BLaER1 (cell line): Measurements from ENCODE around the gene IGF2BP1.
"Not testable (repeated sequence)": the region's sequence is repeated elsewhere in the genome, so short reads cannot be mapped to it uniquely, and the experiment has no call there.

Source experiments
- H3K27ac ChIP-seq: shearing (Covaris generic); formaldehyde crosslinking; 2 replicates; pipeline ENCODE4 v1.8.1; 2022
- H3K27me3 ChIP-seq: shearing (Covaris generic); formaldehyde crosslinking; 2 replicates; pipeline ENCODE4 v1.8.1; 2022
- H3K36me3 ChIP-seq: shearing (Covaris generic); formaldehyde crosslinking; 2 replicates; pipeline ENCODE4 v1.8.1; 2022
- H3K4me1 ChIP-seq: shearing (Covaris generic); formaldehyde crosslinking; 2 replicates; pipeline ENCODE4 v1.8.1; 2022
- H3K4me2 ChIP-seq: shearing (Covaris generic); formaldehyde crosslinking; 2 replicates; pipeline ENCODE4 v1.8.1; 2022
- H3K4me3 ChIP-seq: shearing (Covaris generic); formaldehyde crosslinking; 2 replicates; pipeline ENCODE4 v1.8.1; 2022
- H3K9ac ChIP-seq: shearing (Covaris generic); formaldehyde crosslinking; 2 replicates; pipeline ENCODE4 v1.8.1; 2022
- H3K9me3 ChIP-seq: shearing (Covaris generic); formaldehyde crosslinking; 2 replicates; pipeline ENCODE4 v1.8.1; 2022
- H4K20me1 ChIP-seq: shearing (Covaris generic); formaldehyde crosslinking; 2 replicates; pipeline ENCODE4 v1.8.1; 2022
- Cebpa-rat ChIP-seq: shearing (Covaris generic); IDR thresholded peaks from 2 replicates; pipeline ENCODE4 v1.8.1; 2022

Gene IGF2BP1

DNA sequence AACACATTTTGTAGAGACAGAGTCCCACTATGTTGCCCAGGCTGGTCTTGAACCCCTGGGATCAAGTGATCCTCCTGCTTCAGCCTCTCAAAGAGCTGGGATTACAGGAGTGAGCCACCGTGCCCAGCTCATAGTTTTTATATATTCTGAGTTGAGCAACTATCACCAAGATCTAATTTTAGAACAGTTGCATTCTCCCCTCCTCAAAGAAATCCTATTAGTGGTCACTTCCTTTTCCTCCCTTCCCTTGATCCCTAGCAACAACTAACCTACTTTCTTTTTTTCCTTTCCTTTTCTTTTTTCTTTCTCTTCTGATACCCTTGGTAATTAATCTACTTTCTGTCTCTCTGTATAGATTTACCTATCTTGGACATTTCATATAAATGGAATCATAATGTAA is 73.9 kb downstream of the IGF2BP1 start:
- Histone ChIP-seq H3K4me3 (no peak overlapping the region), H3K36me3 (no peaks in the 10 kb centered on the region), H3K4me1 (peaks cover 13% of the 10 kb centered on the region), H3K27me3 (no peaks in the 10 kb centered on the region), H4K20me1 (no peaks in the 10 kb centered on the region), H3K9me3 (no peaks in the 10 kb centered on the region), H3K4me2 (peak overlapping the region; percentile 9; the same call in 1 of the 2 replicates), H3K9ac (no peak overlapping the region), H3K27ac (no peak overlapping the region)
- TF ChIP-seq Cebpa-rat = no peak

DNA sequence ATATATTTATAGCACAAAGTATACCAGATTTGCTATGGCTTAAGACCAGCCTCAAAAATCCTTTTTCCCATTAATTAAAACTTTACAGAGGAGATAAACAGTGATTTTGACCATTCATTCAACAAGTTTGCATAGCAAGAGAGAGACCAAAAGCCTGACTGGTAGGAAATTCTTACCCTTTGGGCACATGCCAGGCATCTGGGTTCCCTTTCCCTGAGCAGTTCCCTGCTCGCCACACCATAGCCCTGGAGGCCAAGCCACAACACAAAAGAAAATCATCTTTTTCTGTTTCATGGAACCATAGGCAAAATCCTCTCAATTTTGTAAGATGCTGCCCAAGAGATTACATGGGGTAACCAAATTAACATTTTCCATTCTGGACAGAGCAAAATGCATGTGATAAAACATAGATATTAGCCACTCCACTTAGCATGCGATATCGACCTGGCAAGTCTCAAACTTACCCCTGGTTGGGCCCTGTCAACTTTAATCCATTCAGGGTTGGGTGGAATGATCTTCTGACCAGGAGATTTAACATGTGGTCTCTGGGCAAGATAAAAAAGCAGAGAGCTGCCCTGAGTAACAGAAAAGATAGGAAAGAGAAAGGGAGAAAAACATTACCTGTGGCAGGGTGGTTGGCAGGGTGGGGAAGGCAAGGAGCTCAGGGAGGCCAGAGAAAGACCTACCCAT is 77.8 kb downstream of the IGF2BP1 start:
- no peaks in the 10 kb centered on the region for H4K20me1 ChIP-seq

DNA sequence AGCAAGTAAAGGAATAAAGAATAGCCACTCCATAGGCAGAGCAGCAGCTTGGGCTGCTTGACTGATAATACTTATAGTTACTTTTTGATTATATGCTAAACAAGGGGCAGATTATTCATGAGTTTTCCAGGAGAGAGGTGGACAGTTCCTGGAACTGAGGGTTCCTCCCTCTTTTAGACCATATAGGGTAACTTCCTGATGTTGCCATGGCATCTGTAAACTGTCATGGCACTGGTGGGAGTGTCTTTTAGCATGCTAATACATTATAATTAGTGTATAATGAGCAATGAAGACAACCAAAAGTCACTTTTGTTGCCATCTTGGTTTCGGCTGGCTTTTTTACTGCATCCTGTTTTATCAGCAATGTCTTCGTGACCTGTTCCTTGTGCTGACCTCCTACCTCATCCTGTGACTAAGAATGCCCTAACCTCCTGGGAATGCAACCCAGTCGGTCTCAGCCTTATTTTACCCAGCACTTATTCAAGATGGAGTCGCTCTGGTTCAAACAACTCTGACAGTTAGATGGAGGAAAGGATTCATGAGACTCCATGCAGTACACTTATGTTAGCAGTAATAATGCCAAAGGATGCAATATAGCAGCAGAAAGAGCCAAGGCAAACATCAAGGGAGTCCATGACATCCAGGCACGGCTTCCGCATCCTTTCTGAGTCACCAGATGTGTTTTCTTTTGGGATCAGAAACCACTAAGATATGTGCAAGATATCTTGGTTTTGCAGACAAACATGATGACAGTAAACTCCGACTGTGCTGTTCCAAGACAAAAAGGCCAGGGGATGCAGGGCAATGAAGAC is 79.6 kb downstream of the IGF2BP1 start:
- H3K4me3 ChIP-seq = no peak overlapping the region
- no peak for TF ChIP-seq Cebpa-rat
- H3K4me1 ChIP-seq = no peaks in the 10 kb centered on the region
- no peak overlapping the region for H3K9ac ChIP-seq
- H3K36me3 ChIP-seq = no peaks in the 10 kb centered on the region
- H3K9me3 ChIP-seq = no peaks in the 10 kb centered on the region
- H3K4me2 ChIP-seq = no peak overlapping the region
- H3K27ac ChIP-seq = no peak overlapping the region
- H3K27me3 ChIP-seq = no peaks in the 10 kb centered on the region
- no peaks in the 10 kb centered on the region for H4K20me1 ChIP-seq

More for the DNA sequence above, 77.8 kb downstream of the IGF2BP1 start:
- Histone ChIP-seq H3K4me2 (no peak overlapping the region), H3K27me3 (no peaks in the 10 kb centered on the region), H3K36me3 (no peaks in the 10 kb centered on the region), H3K4me3 (no peak overlapping the region), H3K27ac (no peak overlapping the region), H3K4me1 (0 out of 2 replicates have a peak, but pooled peaks cover 6% of the 10 kb centered on the region), H3K9ac (no peak overlapping the region), H3K9me3 (no peaks in the 10 kb centered on the region)
- TF ChIP-seq Cebpa-rat = no peak

DNA sequence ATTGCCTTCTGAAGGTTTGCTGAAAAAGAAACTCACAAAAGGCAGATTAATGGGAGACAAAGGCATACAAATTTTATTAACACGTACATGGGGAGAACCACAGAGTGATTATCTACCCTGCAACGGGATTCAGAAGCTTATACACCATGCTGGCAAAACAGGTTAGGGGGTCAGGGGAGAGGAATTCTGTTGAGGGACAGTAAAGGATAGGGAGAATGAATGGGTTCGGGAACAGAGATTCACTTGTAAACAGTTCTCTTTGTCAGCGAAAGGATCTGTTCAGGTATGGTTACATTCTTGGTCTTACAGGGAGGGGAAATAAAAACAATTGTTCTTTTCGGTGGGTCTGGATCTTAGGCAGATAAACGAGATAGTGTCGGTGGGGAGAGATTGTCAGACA is 81.1 kb downstream of the IGF2BP1 start:
- H3K27ac ChIP-seq = no peak overlapping the region
- H3K27me3 ChIP-seq = no peaks in the 10 kb centered on the region
- H4K20me1 ChIP-seq = no peaks in the 10 kb centered on the region
- no peak overlapping the region for H3K9ac ChIP-seq
- no peaks in the 10 kb centered on the region for H3K36me3 ChIP-seq
- H3K4me3 ChIP-seq = no peak overlapping the region
- TF ChIP-seq Cebpa-rat = no peak
- H3K4me1 ChIP-seq = no peaks in the 10 kb centered on the region
- H3K4me2 ChIP-seq = no peak overlapping the region
- no peaks in the 10 kb centered on the region for H3K9me3 ChIP-seq

DNA sequence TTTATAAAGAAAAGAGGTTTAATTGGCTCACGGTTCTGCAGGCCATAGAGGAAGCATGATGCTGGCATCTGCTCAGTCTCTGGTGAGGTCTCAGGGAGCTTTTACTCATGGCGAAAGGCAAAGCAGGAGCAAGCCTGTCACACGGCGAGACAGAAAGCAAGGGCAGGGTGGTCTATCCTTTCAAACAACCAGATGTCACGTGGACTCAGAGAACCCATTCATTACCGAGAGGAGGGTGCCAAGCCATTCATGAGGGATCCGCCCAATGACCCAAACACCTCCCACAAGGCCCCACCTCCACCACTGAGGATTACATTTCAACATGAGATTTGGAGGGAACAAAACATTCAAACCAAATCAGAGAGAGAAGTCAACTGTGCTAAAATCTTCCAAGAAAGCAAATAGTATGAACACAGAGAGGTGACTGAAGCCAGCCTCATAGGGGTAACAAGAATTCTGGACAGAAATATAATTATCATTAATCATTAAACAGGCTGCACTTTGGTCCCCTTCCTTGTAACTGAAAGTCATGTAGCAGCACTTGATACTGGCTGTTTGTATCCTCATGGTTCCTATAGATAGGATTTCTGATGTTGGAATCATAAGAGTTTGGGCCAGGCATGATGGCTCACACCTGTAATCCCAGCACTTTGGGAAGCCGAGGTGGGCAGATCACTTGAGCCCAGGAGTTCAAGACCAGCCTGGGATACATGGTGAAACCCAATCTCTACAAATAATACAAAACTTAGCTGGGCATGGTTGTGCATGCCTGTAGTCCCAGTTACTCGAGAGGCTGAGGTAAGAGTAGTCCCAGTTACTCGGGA is 82.9 kb downstream of the IGF2BP1 start:
- Histone ChIP-seq H3K9ac (no peak overlapping the region), H4K20me1 (no peaks in the 10 kb centered on the region), H3K4me2 (no peak overlapping the region), H3K4me3 (no peak overlapping the region), H3K36me3 (no peaks in the 10 kb centered on the region), H3K9me3 (no peaks in the 10 kb centered on the region), H3K27ac (no peak overlapping the region), H3K4me1 (peaks cover 3% of the 10 kb centered on the region), H3K27me3 (no peaks in the 10 kb centered on the region)
- TF ChIP-seq Cebpa-rat = no peak

DNA sequence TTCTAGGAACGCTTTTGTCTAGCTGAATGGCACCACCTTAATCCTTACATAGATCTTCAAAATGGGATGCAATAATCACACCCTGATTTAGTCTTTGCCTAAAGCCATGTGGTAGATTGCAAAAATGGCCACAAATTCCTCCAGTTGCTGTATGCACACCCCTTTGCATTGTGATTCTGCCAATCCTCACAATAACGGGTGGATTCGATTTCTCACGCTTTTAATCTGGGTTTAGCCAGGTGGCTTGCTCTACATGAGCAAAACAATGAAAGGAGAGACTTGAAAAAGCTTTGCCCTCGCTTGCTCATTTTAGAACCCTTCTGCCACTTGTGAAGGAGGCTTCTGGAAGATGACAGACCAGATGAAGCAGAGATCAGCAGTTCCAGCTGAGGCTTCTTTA is 85.0 kb downstream of the IGF2BP1 start:
- Histone ChIP-seq H3K9me3 (no peaks in the 10 kb centered on the region), H3K4me2 (no peak overlapping the region), H3K4me3 (no peak overlapping the region), H3K36me3 (no peaks in the 10 kb centered on the region), H4K20me1 (no peaks in the 10 kb centered on the region), H3K27me3 (no peaks in the 10 kb centered on the region), H3K4me1 (peaks cover 8% of the 10 kb centered on the region), H3K27ac (no peak overlapping the region), H3K9ac (no peak overlapping the region)
- no peak for TF ChIP-seq Cebpa-rat

DNA sequence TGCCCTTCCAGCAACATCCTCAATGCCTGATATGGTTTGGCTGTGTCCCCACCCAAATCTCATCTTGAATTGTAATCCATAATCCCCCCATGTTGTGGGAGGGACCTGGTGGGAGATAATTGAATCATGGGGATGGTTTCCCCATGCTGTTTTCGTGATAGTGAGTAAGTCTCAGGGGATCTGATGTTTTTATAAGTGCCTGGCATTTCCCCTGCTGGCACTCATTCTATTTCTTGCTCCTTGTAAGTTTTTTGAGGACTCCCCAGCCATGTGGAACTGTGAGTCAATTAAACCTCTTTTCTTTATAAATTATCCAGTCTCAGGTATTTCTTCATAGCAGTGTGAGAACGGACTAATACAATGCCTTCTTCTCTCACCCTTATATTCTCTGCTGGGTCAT is 87.9 kb downstream of the IGF2BP1 start:
- H3K27ac ChIP-seq, H3K27me3 ChIP-seq, H3K4me1 ChIP-seq, H3K4me3 ChIP-seq, H3K36me3 ChIP-seq, H3K9me3 ChIP-seq, H3K9ac ChIP-seq, H4K20me1 ChIP-seq: not testable (repeated sequence)
- H3K4me2 ChIP-seq = peak overlapping the region; percentile 24; the same call in 1 of the 2 replicates

DNA sequence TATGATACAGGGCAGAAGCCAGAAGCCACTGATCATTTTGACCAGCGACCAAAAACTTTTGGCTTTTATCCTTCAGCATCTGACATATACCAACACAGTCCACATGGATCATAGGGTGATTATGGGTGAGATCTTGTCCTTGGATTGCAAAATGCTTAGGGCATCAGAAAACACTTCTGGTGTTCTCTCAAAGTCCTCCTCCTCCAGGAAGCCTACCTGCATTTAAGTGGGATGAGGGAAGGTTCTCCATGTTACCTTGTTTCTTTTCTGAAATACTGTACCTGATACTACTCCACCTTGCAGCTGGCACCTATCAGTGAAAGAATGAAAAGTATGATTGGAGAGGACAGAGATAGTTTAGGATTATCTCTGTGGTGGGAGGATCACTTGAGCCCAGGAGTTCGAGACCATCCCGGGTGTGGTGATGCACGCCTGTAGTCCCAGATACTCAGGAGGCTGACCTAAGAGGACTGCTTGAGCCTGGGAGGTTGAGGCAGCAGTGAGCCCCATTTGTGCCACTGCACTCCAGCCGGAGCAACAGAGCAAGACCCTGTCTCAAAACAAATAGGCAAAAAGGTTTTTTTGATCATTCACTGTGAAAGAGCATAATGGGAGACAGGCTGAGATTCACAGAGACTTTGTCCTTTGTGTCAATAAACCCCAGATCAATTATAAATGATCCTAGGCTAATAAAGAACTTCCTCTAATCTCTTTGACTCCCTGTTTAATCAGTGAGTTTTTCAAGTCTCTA is 88.6 kb downstream of the IGF2BP1 start:
- no peak overlapping the region for H3K9ac ChIP-seq
- H4K20me1 ChIP-seq = no peaks in the 10 kb centered on the region
- no peaks in the 10 kb centered on the region for H3K36me3 ChIP-seq
- H3K27me3 ChIP-seq = no peaks in the 10 kb centered on the region
- H3K27ac ChIP-seq = no peak overlapping the region
- H3K4me3 ChIP-seq = no peak overlapping the region
- no peak for TF ChIP-seq Cebpa-rat
- peaks cover 8% of the 10 kb centered on the region for H3K4me1 ChIP-seq
- H3K9me3 ChIP-seq = no peaks in the 10 kb centered on the region
- H3K4me2 ChIP-seq = peak overlapping the region; percentile 24; the same call in 1 of the 2 replicates

DNA sequence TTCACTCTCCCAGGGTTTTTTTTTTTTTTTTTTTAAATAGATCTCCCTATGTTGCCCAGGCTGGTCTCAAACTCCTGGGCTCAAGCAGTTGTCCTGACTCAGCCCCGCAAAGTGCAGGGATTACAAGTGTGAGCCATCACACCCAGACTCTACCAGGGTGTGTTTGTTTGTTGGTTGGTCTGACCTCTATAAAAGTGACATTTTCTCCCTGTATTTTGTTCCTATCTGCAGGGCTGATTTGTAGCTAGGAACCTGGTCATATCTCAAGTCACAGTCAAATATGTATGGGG is 89.1 kb downstream of the IGF2BP1 start:
- Histone ChIP-seq H4K20me1 (no peaks in the 10 kb centered on the region), H3K9ac (no peak overlapping the region), H3K4me2 (no peak overlapping the region), H3K9me3 (no peaks in the 10 kb centered on the region), H3K36me3 (no peaks in the 10 kb centered on the region), H3K27me3 (no peaks in the 10 kb centered on the region), H3K4me1 (peaks cover 8% of the 10 kb centered on the region), H3K27ac (no peak overlapping the region), H3K4me3 (no peak overlapping the region)
- TF ChIP-seq Cebpa-rat = no peak
